Head of caudate nucleus (tissue), 42 donors: ENCODE results near the gene PIEZO2.
A peak's percentile ranks its signal among the peaks of the same experiment; 100 is the strongest.

Experiments
- DNase-seq, 42 donors: peaks; one replicate each; pipeline versions ENCODE4 v3.0.0 to v3.0.0-alpha.2; 2020 to 2021; ENCODE audit warnings: mixed read lengths in 7 of 42
- intact Hi-C: fragments of 100-400 bp; cut with DNase I; formaldehyde crosslinking; loops from one replicate; pipeline ENCODE4 v1.15.0; 2022

The PIEZO2 gene

DNA sequence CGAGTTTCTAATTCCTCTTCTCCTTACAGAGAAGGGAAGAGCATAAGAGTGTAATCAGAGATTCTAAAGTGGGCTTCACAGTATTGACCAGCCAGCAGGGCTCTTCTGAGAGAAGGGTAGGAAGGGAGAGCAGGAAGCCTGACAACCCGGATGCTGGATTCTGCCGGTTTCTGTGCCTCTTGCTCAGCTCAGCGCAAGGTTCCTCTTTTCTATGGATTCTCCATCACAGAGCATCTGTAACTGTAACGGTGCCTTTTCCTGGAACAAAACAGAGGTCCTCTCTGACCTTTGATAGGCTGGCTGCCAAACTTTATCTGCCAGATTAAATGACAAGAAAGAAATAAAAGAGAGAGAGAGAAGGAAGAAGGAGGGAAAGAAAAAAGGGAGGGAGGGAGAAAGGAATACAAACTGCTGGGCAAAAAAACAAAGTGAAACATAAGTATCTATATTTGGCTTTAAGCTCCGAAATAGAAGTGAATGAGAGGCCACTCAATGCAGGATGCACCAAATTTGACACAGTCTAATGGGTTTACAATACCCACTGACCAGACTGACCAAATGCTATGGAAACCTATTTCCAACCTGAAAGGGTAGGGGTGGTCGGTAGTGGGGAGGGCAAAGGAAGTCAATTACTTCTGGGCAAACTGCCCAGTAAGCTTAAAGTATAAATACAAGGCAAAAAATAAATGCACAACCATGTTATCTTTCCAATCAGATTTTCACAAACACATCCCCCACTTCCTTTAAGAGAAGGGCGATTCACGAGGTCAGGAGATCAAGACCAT, 59.2 kb downstream of the PIEZO2 start:
- intact Hi-C loops, result no loop called here
- no peak for DNase-seq

DNA sequence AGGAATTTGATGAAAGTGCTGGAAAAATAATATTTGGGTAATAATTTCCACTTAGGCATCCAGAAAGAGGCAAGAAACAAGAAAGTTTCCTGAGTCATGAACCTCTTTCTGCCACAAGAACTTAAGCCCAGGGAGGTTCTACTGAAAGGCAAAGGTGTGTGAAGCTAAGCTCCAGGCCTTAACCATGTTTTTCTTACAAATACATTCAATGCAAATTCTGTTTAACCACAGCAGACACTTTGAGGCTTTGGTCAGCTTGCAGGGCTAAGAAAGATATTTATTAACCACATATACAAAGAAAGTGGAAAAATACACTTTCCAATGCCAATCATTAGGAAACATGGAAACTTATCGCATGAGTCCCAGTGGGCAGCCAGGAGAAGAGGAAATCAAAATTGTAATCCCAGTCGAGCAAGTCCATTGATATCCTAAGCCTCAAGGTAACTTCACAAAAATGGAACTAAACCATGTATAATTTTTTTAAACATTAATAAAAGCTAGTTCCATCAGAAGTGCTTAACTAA, 68.3 kb downstream of the PIEZO2 start:
- DNase-seq, result no peak
- intact Hi-C loops, result no loop called here

- intact Hi-C loops, result no loop called here
- no peak for DNase-seq
Measured at GRCh38 chr18:11078491-11078890, 70.9 kb downstream of the PIEZO2 start.

GRCh38 chr18:11077548-11078187, 71.7 kb downstream of the PIEZO2 start:
- DNase-seq, result no peak
- intact Hi-C loops, result no loop called here

DNA sequence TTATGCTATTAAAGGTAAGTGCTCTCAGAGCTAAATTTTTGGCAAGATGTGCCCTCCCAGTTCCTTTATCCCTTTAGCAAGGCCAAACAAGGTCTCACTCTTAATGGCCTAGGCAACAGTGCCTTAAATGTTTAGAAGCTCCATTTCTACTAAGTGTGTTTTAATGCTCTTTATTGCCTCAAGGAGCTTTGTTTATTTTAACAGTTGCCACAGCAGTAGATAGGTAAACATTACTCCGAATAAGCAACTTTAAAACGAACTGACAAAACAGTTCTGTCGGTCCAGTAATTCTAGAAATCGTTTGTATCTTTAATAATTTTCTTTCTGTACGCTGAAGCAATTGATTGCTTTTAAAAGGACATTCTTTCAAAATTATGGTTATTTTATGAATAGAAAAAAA, 74.5 kb downstream of the PIEZO2 start:
- intact Hi-C loops, result no loop called here
- no peak for DNase-seq

GRCh38 chr18:11073971-11074370, 75.4 kb downstream of the PIEZO2 start:
- DNase-seq, result no peak
- intact Hi-C loops, result no loop called here

- no peak for DNase-seq
- intact Hi-C loops, result no loop called here
Measured at GRCh38 chr18:11072632-11073031, 76.7 kb downstream of the PIEZO2 start.

DNA sequence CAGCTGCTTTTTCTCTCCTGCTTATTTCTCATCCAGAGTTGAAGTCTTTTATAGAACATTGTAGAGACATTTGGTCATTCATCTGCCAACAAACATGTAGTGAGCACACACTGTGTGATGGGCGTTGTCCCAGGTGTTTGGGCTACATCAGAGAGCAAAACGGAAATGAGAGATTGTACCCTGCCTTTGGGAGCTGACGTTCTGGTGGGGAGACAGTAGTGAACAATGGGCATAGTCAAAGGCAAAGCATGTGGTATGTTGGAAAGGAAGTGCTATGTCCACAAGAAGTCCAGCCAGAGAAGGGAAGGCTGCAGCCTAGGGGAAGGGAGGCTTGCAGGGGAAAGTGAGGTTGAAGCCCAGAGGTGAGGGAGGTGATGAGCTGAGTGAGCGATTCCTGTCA, 78.1 kb downstream of the PIEZO2 start:
- DNase-seq, result peak in 6 of 42 donors; percentile 15 to 61 (median 34)
- intact Hi-C loops, result no loop called here

- intact Hi-C loops, result no loop called here
- DNase-seq, result no peak
Measured at GRCh38 chr18:11070593-11070992, 78.8 kb downstream of the PIEZO2 start.

DNA sequence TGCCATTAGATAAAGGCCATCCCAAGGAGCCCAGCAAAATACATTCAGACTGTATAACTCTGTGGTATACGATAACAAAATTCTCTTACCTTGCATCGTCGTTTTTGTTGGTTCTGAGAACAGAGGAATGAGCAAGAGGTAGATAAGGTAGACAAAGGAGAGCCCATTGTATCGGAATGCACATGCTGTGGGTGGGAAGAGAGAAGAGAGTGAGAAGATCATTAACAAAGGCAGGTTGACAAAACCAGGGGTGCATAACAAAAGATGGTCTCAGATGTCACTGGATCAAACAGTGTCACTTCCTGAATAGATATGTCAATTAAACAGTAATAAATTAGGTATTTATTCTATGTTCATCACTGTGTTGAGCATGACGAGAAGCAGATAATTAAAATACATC, 83.3 kb downstream of the PIEZO2 start:
- intact Hi-C loops, result no loop called here

DNA sequence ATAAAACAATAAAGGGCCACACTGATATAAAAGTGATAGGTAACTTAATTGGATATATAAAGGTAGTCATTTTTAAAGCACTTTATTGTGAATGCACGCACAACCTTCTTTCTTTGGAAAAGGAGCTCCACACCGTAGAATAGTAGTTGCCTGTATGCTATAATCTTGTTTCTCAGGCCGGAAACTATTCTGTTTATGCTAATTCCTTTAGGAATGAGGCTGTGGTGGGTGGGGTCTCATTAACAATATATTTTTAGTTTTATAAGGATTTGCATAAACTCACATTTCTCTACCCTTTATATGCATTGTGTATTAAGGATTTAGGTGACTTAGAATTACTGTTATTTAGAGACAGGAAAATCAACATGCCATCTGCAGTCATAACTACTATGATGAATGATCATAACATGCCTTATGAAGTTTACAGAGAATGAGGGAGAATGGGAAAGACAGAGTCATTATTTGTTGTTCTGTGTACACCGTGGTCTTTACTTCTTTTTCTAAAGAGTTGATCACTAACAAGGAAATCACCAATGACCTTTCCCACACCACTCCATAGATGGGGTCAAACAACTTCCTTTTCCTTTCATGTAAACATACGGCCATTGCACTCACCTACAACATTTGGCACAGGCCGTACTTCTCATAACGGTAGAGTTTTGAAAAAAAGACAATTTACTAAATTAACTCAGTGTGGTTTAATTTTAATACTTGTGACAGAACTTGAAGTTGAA, 84.5 kb downstream of the PIEZO2 start:
- intact Hi-C loops, result no loop called here

More for the DNA sequence above, 83.3 kb downstream of the PIEZO2 start:
- no peak for DNase-seq

DNA sequence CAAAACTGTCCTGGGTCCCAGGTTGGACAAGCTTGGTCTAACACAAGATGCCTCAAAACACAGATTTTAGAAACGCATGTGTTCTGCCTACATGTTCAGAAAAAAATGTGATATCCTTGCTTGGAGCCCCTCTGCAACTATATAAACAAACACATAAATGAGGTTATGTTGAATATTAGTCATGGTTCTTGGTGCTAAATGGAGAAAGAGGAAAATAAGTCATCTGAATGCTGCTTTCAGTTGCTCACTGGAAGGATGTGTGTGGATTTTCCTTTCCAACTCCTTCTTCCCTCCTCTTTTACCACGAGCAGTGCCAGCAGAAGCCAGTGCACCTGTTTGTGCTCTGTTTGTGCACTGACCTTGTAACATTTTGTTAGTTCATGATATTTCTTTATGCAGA, 85.3 kb downstream of the PIEZO2 start:
- DNase-seq, result no peak
- intact Hi-C loops, result no loop called here

More for the DNA sequence above, 84.5 kb downstream of the PIEZO2 start:
- DNase-seq, result no peak

- DNase-seq, result no peak
- intact Hi-C loops, result no loop called here
Measured at GRCh38 chr18:11055721-11056120, 93.6 kb downstream of the PIEZO2 start.

GRCh38 chr18:11054497-11054896, 94.9 kb downstream of the PIEZO2 start:
- no peak for DNase-seq
- intact Hi-C loops, result no loop called here

DNA sequence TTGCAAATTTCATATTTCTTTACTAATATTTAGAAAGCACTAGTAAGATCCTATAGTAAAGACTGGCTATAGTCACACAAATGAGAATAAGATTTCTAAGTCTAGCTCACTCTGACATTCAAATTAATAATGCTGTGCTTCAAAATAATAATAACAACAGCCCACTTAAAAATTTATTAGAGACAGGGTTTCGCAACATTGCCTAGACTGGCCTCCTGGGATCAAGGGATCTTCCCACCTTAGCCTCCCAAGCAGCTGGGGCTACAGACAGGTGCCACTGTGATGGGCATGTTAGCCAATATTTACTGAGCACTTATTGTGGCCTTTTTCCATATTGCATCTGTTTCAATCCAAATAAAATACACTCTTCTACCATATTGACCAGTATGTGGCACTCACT, 96.1 kb downstream of the PIEZO2 start:
- intact Hi-C loops, result no loop called here
- DNase-seq, result no peak

- DNase-seq, result no peak
- intact Hi-C loops, result no loop called here
Measured at GRCh38 chr18:11052800-11053199, 96.6 kb downstream of the PIEZO2 start.

DNA sequence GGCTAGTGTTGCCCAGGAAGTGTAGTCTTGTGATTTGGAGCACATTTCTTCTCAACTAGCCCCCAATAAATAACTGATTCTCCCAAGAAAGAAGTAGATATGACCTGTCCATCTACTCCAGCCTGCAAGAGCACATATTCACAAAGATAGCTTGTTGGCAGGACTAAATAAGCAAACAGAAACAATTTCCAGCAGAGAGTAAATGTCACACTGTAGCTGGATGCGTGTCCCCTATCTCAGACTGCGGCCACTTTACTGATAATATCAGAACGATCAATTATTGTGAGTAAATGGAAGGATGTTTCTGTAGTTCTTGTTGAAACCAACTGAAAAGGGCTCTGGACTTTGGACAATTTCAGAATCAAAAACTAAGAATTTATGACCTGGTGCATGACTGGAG, 97.9 kb downstream of the PIEZO2 start:
- no peak for DNase-seq
- intact Hi-C loops, result no loop called here

DNA sequence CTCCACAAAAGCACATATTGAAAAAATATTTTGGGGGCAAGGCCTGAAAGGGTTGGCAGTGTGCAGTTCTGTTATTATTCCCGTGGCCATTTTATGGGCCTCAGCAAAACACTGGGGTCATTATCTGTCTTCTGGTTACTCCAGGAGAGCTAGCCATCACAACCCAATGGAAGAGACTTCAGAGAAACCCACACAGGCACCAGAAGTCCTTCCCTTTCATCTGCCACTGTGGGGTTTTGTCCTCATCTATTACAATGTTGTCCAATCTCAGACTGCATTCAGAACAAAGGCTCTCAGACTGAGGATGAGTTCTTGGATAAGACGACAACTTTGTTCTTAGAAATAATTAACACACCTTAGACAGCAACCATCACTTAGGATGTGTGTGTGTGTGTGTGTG, 98.4 kb downstream of the PIEZO2 start:
- peak in 2 of 42 donors; percentile 25 to 40 for DNase-seq
- intact Hi-C loops, result no loop called here

DNA sequence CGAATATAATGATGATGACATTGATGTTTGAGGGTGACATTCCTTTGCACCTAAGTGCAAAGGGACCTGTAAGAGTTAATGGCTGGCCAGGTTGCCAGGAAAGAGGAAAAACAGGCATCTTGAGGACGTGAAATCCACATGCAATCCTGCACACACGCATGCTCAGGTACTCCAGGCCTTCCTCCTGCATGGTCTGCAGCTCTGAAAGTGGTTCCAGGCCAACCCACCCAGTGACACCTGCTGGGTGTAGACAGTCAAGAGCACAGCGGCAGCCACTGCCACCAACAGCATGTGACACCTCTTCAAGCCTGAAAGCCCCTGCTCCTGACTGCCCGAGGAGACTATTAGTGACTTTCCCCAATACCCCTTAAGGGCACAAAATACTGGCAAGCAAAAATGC, 101.6 kb downstream of the PIEZO2 start:
- DNase-seq, result no peak
- intact Hi-C loops, result no loop called here

DNA sequence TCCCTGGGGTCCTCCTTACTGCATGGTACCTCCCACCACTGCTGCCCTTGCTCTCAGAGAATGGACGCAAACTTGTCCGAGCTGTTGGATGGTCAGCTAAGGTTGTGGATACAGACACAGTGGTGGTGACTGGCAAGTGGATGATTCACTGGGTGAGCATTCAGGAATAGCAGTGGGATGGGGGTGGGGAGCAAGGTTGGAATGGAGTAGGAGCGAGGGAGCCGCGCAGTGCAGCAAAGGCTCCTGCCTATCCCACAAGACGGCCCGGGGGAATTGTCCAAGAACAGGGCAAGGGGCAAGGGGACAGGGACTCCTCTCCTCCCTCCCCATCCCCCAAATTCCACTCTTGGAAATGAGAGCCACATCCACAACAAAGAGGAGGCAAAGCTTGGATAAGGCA, 102.2 kb downstream of the PIEZO2 start:
- no peak for DNase-seq
- intact Hi-C loops, result no loop called here
